T-helper 1 cell (primary cell): ENCODE measurements around the gene RAB6B.

Experiments
- DNase-seq, 5 donors: peaks; one replicate each; pipeline ENCODE4 v3.0.0-alpha.2; 2012 to 2020

The RAB6B gene

GRCh38 chr3:133930341-133930933 is 34.8 kb upstream of the RAB6B start:
- DNase-seq: no peak

- no peak for DNase-seq
Measured at GRCh38 chr3:133928903-133929607, 33.4 kb upstream of the RAB6B start.

GRCh38 chr3:133928136-133928893 is 32.6 kb upstream of the RAB6B start:
- DNase-seq: no peak

GRCh38 chr3:133927540-133928066 is 31.9 kb upstream of the RAB6B start:
- peak; percentile 34 to 74 (median 58) for DNase-seq

DNA sequence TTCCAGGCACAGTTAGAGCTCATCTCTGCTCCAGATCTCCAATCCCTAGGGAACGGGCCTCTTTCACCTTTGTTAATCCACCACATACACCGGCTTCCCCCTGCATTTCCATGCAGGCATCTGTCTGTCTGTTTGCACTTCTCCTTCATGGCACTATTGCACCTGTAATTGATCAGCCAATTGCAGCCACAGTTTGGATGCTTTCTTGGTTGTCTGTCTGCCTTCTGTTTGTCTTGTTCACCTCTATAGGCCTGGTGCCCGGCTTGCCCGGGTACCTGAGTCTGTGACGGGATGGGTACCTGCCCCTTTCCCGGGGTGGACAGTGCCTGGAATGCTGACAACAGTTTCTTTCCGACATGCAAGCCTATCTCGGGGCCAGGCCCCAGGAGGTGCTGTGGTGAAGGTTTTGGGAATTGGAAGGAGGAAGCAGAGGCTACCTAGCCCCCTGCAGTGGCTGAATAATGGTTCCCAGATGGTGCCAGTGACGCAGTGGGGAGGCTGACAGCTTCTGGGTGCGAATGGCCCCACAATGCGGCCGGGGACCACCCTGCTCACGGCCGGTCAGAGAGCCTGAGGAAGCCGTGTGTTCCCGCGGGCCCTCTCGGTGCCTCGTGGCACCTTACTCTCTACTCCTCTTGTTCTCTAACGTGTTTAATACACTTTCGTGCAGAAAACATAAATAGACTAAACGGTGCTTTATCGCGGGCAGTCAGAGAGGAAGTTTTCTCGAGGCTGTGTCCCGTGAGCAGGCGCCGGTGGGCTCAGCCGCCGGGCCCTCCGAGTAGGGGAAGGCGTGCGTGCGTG is 31.3 kb upstream of the RAB6B start:
- DNase-seq: no peak

- no peak for DNase-seq
Measured at GRCh38 chr3:133925960-133926735, 30.5 kb upstream of the RAB6B start.

- DNase-seq: no peak
Measured at GRCh38 chr3:133924041-133924440, 28.4 kb upstream of the RAB6B start.

DNA sequence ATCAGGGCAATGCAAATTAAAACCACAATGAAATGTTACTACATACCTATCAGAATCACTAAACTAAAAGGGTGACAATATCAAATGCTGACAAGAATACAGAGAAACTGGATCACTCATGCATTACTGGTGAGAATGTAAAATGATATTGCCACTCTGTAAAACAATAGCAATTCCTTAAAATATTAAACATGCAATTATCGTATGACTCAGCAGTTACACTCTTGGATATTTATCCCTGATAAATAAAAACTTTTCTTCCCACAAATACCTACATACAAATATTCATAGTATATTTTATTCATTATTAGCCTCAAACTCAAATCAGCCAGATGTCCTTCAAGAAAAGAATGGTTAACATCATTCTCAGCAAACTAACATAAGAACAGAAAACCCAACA is 25.9 kb upstream of the RAB6B start:
- no peak for DNase-seq

DNA sequence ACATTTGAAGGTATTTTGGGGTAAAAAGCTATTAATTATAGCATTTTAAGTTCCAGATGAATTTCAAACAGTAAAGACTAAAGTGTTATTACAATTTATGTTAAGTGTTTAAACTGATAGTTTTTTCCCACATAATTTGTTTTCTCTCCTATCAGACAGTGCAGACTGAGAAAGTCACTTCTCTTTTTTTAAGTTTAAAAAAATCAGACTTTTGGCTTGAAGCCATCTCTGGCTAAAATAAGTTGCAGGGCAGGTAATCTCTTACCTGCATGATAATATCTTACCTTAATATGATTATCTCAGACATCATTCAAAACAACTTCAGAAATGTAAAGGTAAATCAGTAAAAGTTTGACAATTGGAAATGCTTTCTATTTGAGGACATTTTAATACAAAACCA is 21.5 kb upstream of the RAB6B start:
- DNase-seq: no peak

DNA sequence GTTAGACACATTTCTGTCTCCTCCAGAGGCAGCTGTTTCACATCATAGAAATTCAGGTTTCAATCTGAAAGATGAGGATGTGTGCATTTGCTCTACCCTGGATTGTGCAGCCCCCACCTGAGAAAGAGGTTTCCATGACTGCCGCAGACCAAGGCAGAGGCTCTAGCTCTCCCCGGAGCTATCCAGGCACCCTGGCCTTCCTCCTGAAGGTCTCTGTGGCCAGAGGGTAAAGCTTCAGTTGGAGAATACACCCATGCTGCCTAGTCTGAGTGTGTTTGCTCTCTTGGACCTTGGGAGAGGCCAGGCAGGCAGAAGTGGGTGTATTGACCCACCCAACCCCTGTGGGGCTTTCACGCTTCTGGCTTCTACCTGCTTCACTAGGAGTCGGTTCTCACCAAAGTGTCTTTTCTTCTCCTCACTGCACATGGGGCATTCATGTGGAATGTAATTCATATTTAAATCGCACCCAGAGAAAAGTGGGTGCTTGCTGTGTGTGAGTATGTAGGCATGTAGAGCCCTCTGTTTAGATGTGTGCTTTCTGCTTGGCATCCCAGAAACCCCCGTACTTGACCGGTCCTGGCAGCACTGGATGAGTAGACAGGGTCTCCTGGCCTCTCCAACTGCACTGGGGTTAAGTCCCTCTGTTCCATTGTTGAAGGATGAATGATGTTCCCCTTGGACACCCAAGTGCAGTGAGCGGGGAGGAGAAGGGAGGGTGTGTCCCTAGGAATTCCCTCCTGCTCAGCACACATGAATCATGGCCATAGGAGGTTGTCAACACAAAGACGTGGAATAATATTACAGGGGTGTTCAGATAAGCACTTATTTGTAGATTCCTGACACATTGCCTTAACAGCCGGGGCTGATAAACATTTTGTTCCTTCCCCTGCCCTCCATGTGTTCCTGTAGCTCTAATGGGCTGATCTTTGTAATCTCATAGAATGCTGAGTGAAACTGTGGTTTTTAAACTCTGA is 20.3 kb upstream of the RAB6B start:
- DNase-seq: no peak

GRCh38 chr3:133914839-133915600 is 19.3 kb upstream of the RAB6B start:
- no peak for DNase-seq

DNA sequence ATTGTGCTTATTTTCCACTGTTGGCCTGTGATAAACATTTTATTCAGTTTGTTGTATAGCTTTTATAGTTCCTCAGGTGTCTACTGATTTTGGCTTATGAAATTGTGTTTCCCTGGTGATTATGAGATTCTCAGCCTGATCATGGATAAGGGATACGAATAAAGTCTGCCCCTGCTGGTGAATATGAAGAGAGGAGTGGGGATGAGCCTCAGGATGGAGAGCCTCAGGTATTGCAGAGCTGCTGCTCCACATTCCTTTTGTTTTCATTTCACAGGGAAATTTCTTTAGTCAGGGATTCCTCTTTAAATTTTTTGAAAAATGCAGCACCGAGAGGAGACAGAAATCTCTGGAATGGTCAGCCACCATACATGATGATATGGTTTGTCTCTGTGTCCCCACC is 14.7 kb upstream of the RAB6B start:
- DNase-seq: no peak

- DNase-seq: no peak
Measured at GRCh38 chr3:133905376-133905775, 9.7 kb upstream of the RAB6B start.

- no peak for DNase-seq
Measured at GRCh38 chr3:133901847-133902246, 6.2 kb upstream of the RAB6B start.

- DNase-seq: no peak
Measured at GRCh38 chr3:133901083-133901482, 5.4 kb upstream of the RAB6B start.

GRCh38 chr3:133899311-133899710 is 3.6 kb upstream of the RAB6B start:
- DNase-seq: no peak

DNA sequence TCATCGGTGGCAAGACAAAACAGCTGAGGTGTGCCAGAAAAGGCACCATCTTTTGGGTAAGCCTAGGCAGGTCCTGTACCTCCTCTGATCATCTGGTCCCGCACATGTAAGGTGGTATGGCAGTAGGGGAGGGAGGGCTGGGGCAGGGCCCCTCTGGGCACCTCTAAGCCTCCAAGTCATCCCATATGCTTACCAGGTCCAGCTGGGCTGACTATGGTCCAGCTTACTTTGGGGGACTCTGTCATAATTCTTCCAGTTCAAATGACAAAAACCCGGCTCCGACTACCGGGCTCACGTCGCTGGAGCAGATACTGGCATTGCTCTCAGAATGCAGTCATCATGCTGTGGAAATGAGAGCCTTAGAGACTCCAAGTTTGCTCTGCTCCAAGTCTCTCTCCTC is 1.9 kb upstream of the RAB6B start:
- DNase-seq: no peak

- DNase-seq: no peak
Measured at GRCh38 chr3:133896002-133896761, 500 bp upstream of the RAB6B start.
